Measurements from ENCODE around the gene VTI1B.
"Not testable (repeated sequence)": the region's sequence is repeated elsewhere in the genome, so short reads cannot be mapped to it uniquely, and the experiment has no call there.

VTI1B gene

GRCh38 chr14:67674480-67675218 lies at the start of gene VTI1B:
TSS of gene VTI1B (minus strand) at chr14:67674632. CDS start at chr14:67674489, 143 bp downstream.
- peak; percentile 42 to 65 for DNase-seq

- DNase-seq: no peak
Observed at GRCh38 chr14:67722293-67722692, 47.9 kb upstream of the VTI1B start.

- DNase-seq: no peak
Observed at GRCh38 chr14:67721875-67722274, 47.4 kb upstream of the VTI1B start.

- DNase-seq: no peak
Observed at GRCh38 chr14:67719866-67720265, 45.4 kb upstream of the VTI1B start.

- not testable (repeated sequence) for DNase-seq
Observed at GRCh38 chr14:67719385-67719784, 45.0 kb upstream of the VTI1B start.

- no peak for DNase-seq
Observed at GRCh38 chr14:67718265-67718664, 43.8 kb upstream of the VTI1B start.

GRCh38 chr14:67717048-67717447 lies 42.6 kb upstream of the VTI1B start:
- DNase-seq: no peak

- DNase-seq: no peak
Observed at GRCh38 chr14:67710209-67710608, 35.8 kb upstream of the VTI1B start.

GRCh38 chr14:67709796-67710195 lies 35.4 kb upstream of the VTI1B start:
- DNase-seq: not testable (repeated sequence)

GRCh38 chr14:67709346-67709745 lies 34.9 kb upstream of the VTI1B start:
- not testable (repeated sequence) for DNase-seq

GRCh38 chr14:67705211-67705610 lies 30.8 kb upstream of the VTI1B start:
- no peak for DNase-seq

- DNase-seq: peak; percentile 66 to 76
Observed at GRCh38 chr14:67704484-67705089, 30.2 kb upstream of the VTI1B start.

- no peak for DNase-seq
Observed at GRCh38 chr14:67703997-67704396, 29.6 kb upstream of the VTI1B start.

GRCh38 chr14:67701492-67701891 lies 27.1 kb upstream of the VTI1B start, which contains the start of gene RDH12:
TSS of gene RDH12 (plus strand) at chr14:67701886. CDS start at chr14:67722643, 20,757 bp downstream.
- DNase-seq: not testable (repeated sequence)

- no peak for DNase-seq
Observed at GRCh38 chr14:67698179-67698578, 23.7 kb upstream of the VTI1B start.

- no peak for DNase-seq
Observed at GRCh38 chr14:67697006-67697405, 22.6 kb upstream of the VTI1B start.

- peak; percentile 83 to 88 for DNase-seq
Observed at GRCh38 chr14:67695394-67695949, 21.0 kb upstream of the VTI1B start, which contains the start of gene RDH11. TSS of gene RDH11 (minus strand) at chr14:67695764. CDS start at chr14:67695703, 61 bp downstream.

GRCh38 chr14:67694791-67695393 lies 20.5 kb upstream of the VTI1B start:
- DNase-seq: peak; percentile 39 to 75

- DNase-seq: no peak
Observed at GRCh38 chr14:67690011-67690410, 15.6 kb upstream of the VTI1B start.

GRCh38 chr14:67683842-67684241 lies 9.4 kb upstream of the VTI1B start:
- no peak for DNase-seq

- DNase-seq: peak; percentile 35 to 65
Observed at GRCh38 chr14:67680941-67681340, 6.5 kb upstream of the VTI1B start.

GRCh38 chr14:67680121-67680602 lies 5.7 kb upstream of the VTI1B start:
- DNase-seq: no peak

GRCh38 chr14:67679006-67679405 lies 4.6 kb upstream of the VTI1B start:
- no peak for DNase-seq

Data from AML-193 (cell line).